ENCODE results near the gene PRR19. TPM values are rescaled to one million over a fixed set of nuclear protein-coding genes. Genes with fewer than 3 reads are reported as not detected.

Gene PRR19
- total and polyA plus RNA-seq, 7 experiments from 2014 or later, result 0.32 to 0.68 (median 0.44) TPM; not detected in 1

- Mint-ChIP-seq H3K27me3 (no peaks in the 10 kb centered on the region), H3K27ac (peak overlapping the region in 8 of 9 donors; percentile 54 to 96 (median 93)), H3K4me1 (peaks cover 32 to 60% (median 39%) of the 10 kb centered on the region in 7 donors), H3K4me3 (peak overlapping the region in 7 of 10 donors; percentile 89 to 93 (median 91)), H3K9me3 (peaks cover 0 to 1% (median 0%) of the 10 kb centered on the region in 11 donors), H3K36me3 (peaks cover 0 to 9% (median 2%) of the 10 kb centered on the region in 5 donors)
- ATAC-seq (no peak), DNase-seq (no peak)
- Histone ChIP-seq H3K27me3 (ENCODE audit: control insufficient read depth in 2 of 2, insufficient read depth in 2 of 2, low read length in 2 of 2) (no peaks in the 10 kb centered on the region), H3K4me1 (ENCODE audit: control insufficient read depth in 2 of 2, insufficient read depth in 2 of 2, low read length in 2 of 2) (peaks cover 39 to 40% of the 10 kb centered on the region in 2 donors), H3K27ac (ENCODE audit: low read depth, low read length) (peak overlapping the region; percentile 88), H3K9me3 (ENCODE audit: control insufficient read depth in 2 of 3, low read length in 3 of 3) (no peaks in the 10 kb centered on the region), H3K4me3 (ENCODE audit: low read length) (no peak overlapping the region), H3K36me3 (ENCODE audit: control insufficient read depth in 2 of 3, insufficient read depth in 3 of 3, low read length in 3 of 3) (peaks cover 0 to 23% (median 0%) of the 10 kb centered on the region in 3 experiments)
- intact Hi-C loops (cut with micrococcal nuclease), result no loop called here
- ChIA-PET POLR2A (interaction anchor here (0.7 to 5.6 kb wide), 5 partner anchors 8 to 146 kb away, joined by 3 to 47 read pairs (median 7); partner anchors contain the start of genes CIC, GSK3A and POU2F2), CTCF (interaction anchor here (1.2 to 3.2 kb wide), 12 partner anchors 8 to 176 kb away, joined by 3 to 25 read pairs (median 8); partner anchors contain the start of genes DEDD2 and GSK3A)
These were observed 23.3 kb upstream of the PRR19 start for GRCh38 chr19:42278452-42279154.

DNA sequence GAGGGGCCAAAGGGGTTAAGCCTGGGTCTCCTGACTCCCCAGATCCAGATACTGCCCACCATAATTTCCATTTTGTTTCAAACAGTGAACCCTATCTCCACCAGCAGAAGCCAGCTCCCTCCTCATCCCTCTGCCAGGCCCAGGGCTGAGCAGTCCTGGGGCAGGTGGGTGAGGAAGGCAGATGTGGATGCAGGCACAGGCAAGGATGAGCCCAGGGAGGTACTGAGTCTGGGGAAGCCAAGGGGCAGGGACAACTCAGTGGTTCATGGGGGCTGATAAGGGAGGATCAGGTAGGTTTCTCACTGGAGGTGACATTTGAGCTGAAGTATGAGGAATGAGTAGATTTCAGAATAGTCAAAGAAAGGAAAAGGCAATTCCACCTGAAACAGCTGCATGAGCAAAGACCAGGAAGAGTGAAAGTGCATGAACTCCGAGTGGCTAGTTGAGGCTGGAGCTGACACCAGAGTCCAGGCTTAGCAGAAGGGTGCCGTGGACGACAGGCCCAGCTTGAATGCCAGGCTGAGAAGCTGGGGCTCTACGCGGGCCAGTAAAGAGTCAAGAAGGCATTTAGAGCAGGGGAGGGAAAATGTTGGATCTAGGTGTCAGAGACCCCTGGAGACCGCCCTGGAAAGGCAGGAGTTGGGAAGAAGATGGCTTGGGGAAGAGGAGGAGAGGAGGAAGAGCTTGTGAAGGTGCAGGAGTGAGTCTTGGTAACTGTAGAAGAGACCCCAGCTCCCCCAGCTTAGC is 22.6 kb upstream of the PRR19 start:
- ATAC-seq (no peak), DNase-seq (no peak)
- Histone ChIP-seq H3K9me3 (ENCODE audit: control insufficient read depth in 2 of 3, low read length in 3 of 3) (no peaks in the 10 kb centered on the region), H3K36me3 (ENCODE audit: control insufficient read depth in 2 of 3, insufficient read depth in 3 of 3, low read length in 3 of 3) (peaks cover 0 to 16% (median 0%) of the 10 kb centered on the region in 3 experiments), H3K4me1 (ENCODE audit: control insufficient read depth in 2 of 2, insufficient read depth in 2 of 2, low read length in 2 of 2) (peaks cover 39 to 40% of the 10 kb centered on the region in 2 donors), H3K4me3 (ENCODE audit: low read length) (peak overlapping the region; percentile 95), H3K27me3 (ENCODE audit: control insufficient read depth in 2 of 2, insufficient read depth in 2 of 2, low read length in 2 of 2) (no peaks in the 10 kb centered on the region), H3K27ac (ENCODE audit: low read depth, low read length) (peak overlapping the region; percentile 88)
- POLR2A ChIA-PET, result interaction anchor here (0.6 to 5.6 kb wide), 12 partner anchors 9 to 156 kb away, joined by 3 to 47 read pairs (median 4); partner anchors contain the start of genes CIC, GSK3A and POU2F2
- CTCF ChIA-PET, result interaction anchor here (1.1 to 3.2 kb wide), 15 partner anchors 9 to 177 kb away, joined by 3 to 25 read pairs (median 6); partner anchors contain the start of genes DEDD2, GSK3A and ZNF526
- Mint-ChIP-seq H3K27ac (peak overlapping the region in 8 of 9 donors; percentile 91 to 96 (median 94)), H3K9me3 (peaks cover 0 to 1% (median 0%) of the 10 kb centered on the region in 11 donors), H3K27me3 (no peaks in the 10 kb centered on the region), H3K4me3 (peak overlapping the region in 7 of 10 donors; percentile 89 to 93 (median 91)), H3K36me3 (peaks cover 0 to 9% (median 2%) of the 10 kb centered on the region in 5 donors), H3K4me1 (peaks cover 32 to 60% (median 38%) of the 10 kb centered on the region in 7 donors)
- intact Hi-C loops (cut with micrococcal nuclease), result no loop called here

GRCh38 chr19:42279902-42280814 is 21.8 kb upstream of the PRR19 start:
- Mint-ChIP-seq H3K4me3 (peak overlapping the region in 7 of 10 donors; percentile 89 to 93 (median 91)), H3K9me3 (peaks cover 0 to 4% (median 0%) of the 10 kb centered on the region in 11 donors), H3K36me3 (peaks cover 0 to 3% (median 0%) of the 10 kb centered on the region in 5 donors), H3K4me1 (peaks cover 32 to 57% (median 37%) of the 10 kb centered on the region in 7 donors), H3K27me3 (no peaks in the 10 kb centered on the region), H3K27ac (peak overlapping the region in 8 of 9 donors; percentile 91 to 96 (median 94))
- DNase-seq (peak; percentile 76 to 89 (median 83)), ATAC-seq (peak; percentile 36)
- Histone ChIP-seq H3K4me1 (ENCODE audit: control insufficient read depth in 2 of 2, insufficient read depth in 2 of 2, low read length in 2 of 2) (peaks cover 44 to 45% of the 10 kb centered on the region in 2 donors), H3K9me3 (ENCODE audit: control insufficient read depth in 2 of 3, low read length in 3 of 3) (no peaks in the 10 kb centered on the region), H3K27me3 (ENCODE audit: control insufficient read depth in 2 of 2, insufficient read depth in 2 of 2, low read length in 2 of 2) (no peaks in the 10 kb centered on the region), H3K27ac (ENCODE audit: low read depth, low read length) (peak overlapping the region; percentile 88), H3K4me3 (ENCODE audit: low read length) (peak overlapping the region; percentile 95), H3K36me3 (ENCODE audit: control insufficient read depth in 2 of 3, insufficient read depth in 3 of 3, low read length in 3 of 3) (peaks cover 0 to 8% (median 0%) of the 10 kb centered on the region in 3 experiments)
- POLR2A ChIA-PET, result interaction anchor here (0.6 to 5.6 kb wide), 11 partner anchors 10 to 157 kb away, joined by 3 to 47 read pairs (median 5); partner anchors contain the start of gene CIC
- CTCF ChIA-PET, result interaction anchor here (1.1 to 3.2 kb wide), 15 partner anchors 10 to 178 kb away, joined by 3 to 25 read pairs (median 6); partner anchors contain the start of genes DEDD2, GSK3A and ZNF526
- intact Hi-C loops (cut with micrococcal nuclease), result loop anchor here (1.0 to 10.0 kb wide), 10 partner anchors 12 to 1813 kb away; partner anchors contain the start of genes ARHGEF1 (in 2 of the 2), ERF (in 2 of the 2), BLVRB (in 1 of the 2) and SPTBN4 (in 1 of the 2)

- Histone ChIP-seq H3K4me1 (ENCODE audit: control insufficient read depth in 2 of 2, insufficient read depth in 2 of 2, low read length in 2 of 2) (peaks cover 49 to 51% of the 10 kb centered on the region in 2 donors), H3K27ac (ENCODE audit: low read depth, low read length) (peak overlapping the region; percentile 88), H3K4me3 (ENCODE audit: low read length) (peak overlapping the region; percentile 95), H3K36me3 (ENCODE audit: control insufficient read depth in 2 of 3, insufficient read depth in 3 of 3, low read length in 3 of 3) (peaks cover 0 to 5% (median 0%) of the 10 kb centered on the region in 3 experiments), H3K27me3 (ENCODE audit: control insufficient read depth in 2 of 2, insufficient read depth in 2 of 2, low read length in 2 of 2) (no peaks in the 10 kb centered on the region), H3K9me3 (ENCODE audit: control insufficient read depth in 2 of 3, low read length in 3 of 3) (no peaks in the 10 kb centered on the region)
- H3K4me3 Mint-ChIP-seq, result peak overlapping the region in 3 of 10 donors; percentile 34 to 79 (median 77)
- peaks cover 0 to 4% (median 0%) of the 10 kb centered on the region in 11 donors for H3K9me3 Mint-ChIP-seq
- intact Hi-C loops (cut with micrococcal nuclease), result loop anchor here (1.0 to 10.0 kb wide), 10 partner anchors 12 to 1813 kb away; partner anchors contain the start of genes ARHGEF1 (in 2 of the 2), ERF (in 2 of the 2), BLVRB (in 1 of the 2) and SPTBN4 (in 1 of the 2)
- H3K27ac Mint-ChIP-seq, result peak overlapping the region in 1 of 9 donors; percentile 28
- peaks cover 33 to 59% (median 38%) of the 10 kb centered on the region in 7 donors for H3K4me1 Mint-ChIP-seq
- DNase-seq (peak in 1 of 9 donors; percentile 58), ATAC-seq (no peak)
- ChIA-PET CTCF (interaction anchor here (2.6 to 3.2 kb wide), 2 partner anchors 35 to 38 kb away, joined by 14 to 25 read pairs; partner anchors contain the start of gene GSK3A), POLR2A (interaction anchor here (1.4 to 5.6 kb wide), 4 partner anchors 11 to 157 kb away, joined by 5 to 47 read pairs (median 16); partner anchors contain the start of gene CIC)
- no peaks in the 10 kb centered on the region for H3K27me3 Mint-ChIP-seq
- H3K36me3 Mint-ChIP-seq, result peaks cover 0 to 3% (median 0%) of the 10 kb centered on the region in 5 donors
These were observed 21.2 kb upstream of the PRR19 start for GRCh38 chr19:42280815-42281145.

GRCh38 chr19:42281146-42281826 is 20.6 kb upstream of the PRR19 start:
- Mint-ChIP-seq H3K4me3 (peak overlapping the region in 5 of 10 donors; percentile 68 to 80 (median 76)), H3K4me1 (peaks cover 28 to 59% (median 38%) of the 10 kb centered on the region in 7 donors), H3K27ac (peak overlapping the region in 2 of 9 donors; percentile 89 to 91), H3K36me3 (peaks cover 0 to 4% (median 0%) of the 10 kb centered on the region in 5 donors), H3K9me3 (peaks cover 0 to 4% (median 0%) of the 10 kb centered on the region in 11 donors), H3K27me3 (no peaks in the 10 kb centered on the region)
- Histone ChIP-seq H3K36me3 (ENCODE audit: control insufficient read depth in 2 of 3, insufficient read depth in 3 of 3, low read length in 3 of 3) (peaks cover 0 to 5% (median 0%) of the 10 kb centered on the region in 3 experiments), H3K4me3 (ENCODE audit: low read length) (no peak overlapping the region), H3K9me3 (ENCODE audit: control insufficient read depth in 2 of 3, low read length in 3 of 3) (no peaks in the 10 kb centered on the region), H3K27me3 (ENCODE audit: control insufficient read depth in 2 of 2, insufficient read depth in 2 of 2, low read length in 2 of 2) (no peaks in the 10 kb centered on the region), H3K27ac (ENCODE audit: low read depth, low read length) (peak overlapping the region; percentile 88), H3K4me1 (ENCODE audit: control insufficient read depth in 2 of 2, insufficient read depth in 2 of 2, low read length in 2 of 2) (peaks cover 44 to 48% of the 10 kb centered on the region in 2 donors)
- ChIA-PET POLR2A (interaction anchor here (0.7 to 5.6 kb wide), 9 partner anchors 11 to 339 kb away, joined by 3 to 47 read pairs (median 3); partner anchors contain the start of genes CIC and ERF), CTCF (interaction anchor here (0.7 to 3.2 kb wide), 2 partner anchors 17 to 38 kb away, joined by 3 to 14 read pairs; partner anchors contain the start of gene GSK3A)
- intact Hi-C loops (cut with micrococcal nuclease), result loop anchor here (2.0 to 10.0 kb wide), 7 partner anchors 84 to 1814 kb away; partner anchors contain the start of genes ARHGEF1 (in 2 of the 2), BLVRB (in 1 of the 2), SPTBN4 (in 1 of the 2) and ZNF574 (in 1 of the 2)
- ATAC-seq (no peak), DNase-seq (peak in 2 of 9 donors; percentile 23 to 31)
